Endothelial cell of umbilical vein (primary cell): ENCODE measurements around the gene MBLAC1. TPM values are rescaled to one million over a fixed set of nuclear protein-coding genes. Genes with fewer than 3 reads are reported as not detected.

Experiments used
- BruUV-seq: library from RNA; stranded (reverse); fragments of 400-500 nt; replicated peaks from 2 replicates; lab custom pipeline; 2021; lab: Mats Ljungman, UMichigan
- CTCF ChIA-PET: fragments of 300-600, 350-600 bp; sonication (Branson Sonifier 250); formaldehyde crosslinking; loops from one replicate; lab custom pipeline; 2021; ENCODE audit warnings: antibody characterized with exemption, inconsistent platforms; lab: Charles Lee
- POLR2A ChIA-PET: fragments of 300-600, 350-600 bp; sonication (Branson Sonifier 250); formaldehyde crosslinking; loops from one replicate; lab custom pipeline; 2021; ENCODE audit warnings: antibody characterized with exemption, inconsistent platforms; lab: Charles Lee
- DNase-seq: peaks from one replicate; pipeline ENCODE4 v3.0.0-alpha.2; 2011; ENCODE audit warnings: low read depth, low spot score
- FAIRE-seq: peaks from 2 replicates; lab custom pipeline; 2011; peaks lifted over from hg19 to GRCh38; lab: Jason Lieb, UNC
- H2AFZ ChIP-seq: 2 replicates; pipeline ENCODE4 v1.6.0; 2012; ENCODE audit warnings: low read depth, low read length, control low read depth, inconsistent platforms
- H3K27ac ChIP-seq: 2 replicates; pipeline ENCODE4 v1.5.1; 2011; ENCODE audit warnings: low read depth, mild to moderate bottlenecking, control low read depth, low read length, moderate library complexity; ENCODE audit not compliant: insufficient read depth
- H3K27me3 ChIP-seq, 2 experiments: 2 replicates each; pipeline versions ENCODE4 v1.6.0 to v1.6.1; 2011; ENCODE audit warnings: low read length in 2 of 2, mixed read lengths in 1 of 2; ENCODE audit not compliant: control insufficient read depth in 2 of 2, insufficient read depth in 2 of 2
- H3K36me3 ChIP-seq, 2 experiments: 2 replicates in 1 of 2; 3 replicates in 1 of 2; pipeline ENCODE4 v1.5.1; 2011; ENCODE audit warnings: low read length in 2 of 2, mild to moderate bottlenecking in 1 of 2, moderate library complexity in 1 of 2; ENCODE audit not compliant: control insufficient read depth in 2 of 2, insufficient read depth in 2 of 2; ENCODE audit errors: extremely low read depth in 1 of 2
- H3K4me1 ChIP-seq: 3 replicates; pipeline ENCODE4 v1.5.1; 2011; ENCODE audit warnings: mild to moderate bottlenecking, low read length; ENCODE audit not compliant: control insufficient read depth, insufficient read depth; ENCODE audit errors: extremely low read depth
- H3K4me2 ChIP-seq: 2 replicates; pipeline ENCODE4 v1.6.1; 2011; ENCODE audit warnings: low read length, control low read depth, mixed read lengths; ENCODE audit not compliant: insufficient read depth
- H3K4me3 ChIP-seq, 3 experiments: fragments of 200-600 bp in 1 of 3; sonication (generic), shearing (Covaris generic) in 1 of 3; replicated peaks in 1 of 3; 2 replicates each; pipeline ENCODE4 v1.5.1; 2011 to 2016; ENCODE audit warnings: control low read depth in 3 of 3, low read length in 3 of 3, mild to moderate bottlenecking in 2 of 3, inconsistent platforms in 1 of 3, low read depth in 1 of 3, moderate library complexity in 1 of 3; ENCODE audit not compliant: insufficient read depth in 1 of 3
- H3K79me2 ChIP-seq: 2 replicates; pipeline ENCODE4 v1.6.0; 2012; ENCODE audit warnings: low read length, inconsistent platforms; ENCODE audit not compliant: control insufficient read depth, insufficient read depth
- H3K9ac ChIP-seq: replicated peaks from 2 replicates; pipeline ENCODE3; 2011; ENCODE audit warnings: low read length, control low read depth; ENCODE audit not compliant: insufficient read depth; ENCODE audit errors: extremely low read depth
- H3K9me1 ChIP-seq: replicated peaks from 3 replicates; pipeline ENCODE4 v1.6.0; 2011; ENCODE audit warnings: mild to moderate bottlenecking, low read length; ENCODE audit not compliant: control insufficient read depth, insufficient read depth; ENCODE audit errors: extremely low read depth
- H3K9me3 ChIP-seq: replicated peaks from 2 replicates; pipeline ENCODE4 v1.5.1; 2012; ENCODE audit warnings: low read length, inconsistent platforms; ENCODE audit not compliant: control insufficient read depth, insufficient read depth
- H4K20me1 ChIP-seq: replicated peaks from 2 replicates; pipeline ENCODE3; 2011; ENCODE audit warnings: mild to moderate bottlenecking, low read length; ENCODE audit not compliant: control insufficient read depth, insufficient read depth; ENCODE audit errors: extremely low read depth
- EZH2 ChIP-seq: IDR thresholded peaks from 2 replicates; pipeline ENCODE4 v1.6.1; 2012; ENCODE audit warnings: borderline replicate concordance, low read depth, mild to moderate bottlenecking, moderate library complexity, low read length, inconsistent platforms; ENCODE audit not compliant: severe bottlenecking
- FOS ChIP-seq: IDR thresholded peaks from 2 replicates; pipeline ENCODE4 v1.6.1; 2011; ENCODE audit warnings: mild to moderate bottlenecking, low read length, moderate library complexity, borderline replicate concordance; ENCODE audit not compliant: insufficient read depth
- GATA2 ChIP-seq: IDR thresholded peaks from 2 replicates; pipeline ENCODE4 v1.7.0; 2011; ENCODE audit warnings: low read depth, mild to moderate bottlenecking, moderate library complexity, mixed read lengths, low read length; ENCODE audit not compliant: insufficient read length, insufficient read depth
- JUN ChIP-seq: IDR thresholded peaks from 2 replicates; pipeline ENCODE4 v1.6.1; 2011; ENCODE audit warnings: borderline replicate concordance, low read depth; ENCODE audit not compliant: insufficient read length, insufficient read depth
- MYC ChIP-seq: IDR thresholded peaks from one replicate; pipeline ENCODE4 v1.6.1; 2011; ENCODE audit warnings: mild to moderate bottlenecking, low read depth, low read length
- POLR2A ChIP-seq: IDR thresholded peaks from 2 replicates; pipeline ENCODE4 v1.6.1; 2012; ENCODE audit warnings: low read depth, mild to moderate bottlenecking, control low read depth, low read length
- POLR2AphosphoS5 ChIP-seq: IDR thresholded peaks from 2 replicates; pipeline ENCODE4 v1.6.1; 2012; ENCODE audit warnings: low read depth, mild to moderate bottlenecking, control low read depth, low read length, moderate library complexity; ENCODE audit not compliant: insufficient read depth
- dilution Hi-C: fragments of 300-500 bp; cut with MboI; formaldehyde crosslinking; loops from one replicate; pipeline ENCODE4 v1.15.0; 2019; ENCODE audit warnings: low sequenced_read_pairs; ENCODE audit not compliant: extremely low pct_ligation_motif_present
- intact Hi-C: fragments of 100-400 bp; cut with micrococcal nuclease; formaldehyde crosslinking; loops from one replicate; pipeline ENCODE4 v1.10.0; 2022
- polyA plus RNA-seq, 4 experiments: library from polyadenylated mRNA; depleted of rRNA in 3 of 4; stranded (reverse) in 3 of 4; unstranded in 1 of 4; fragments of >200 nt; gene quantifications; 2 replicates each; pipeline versions ENCODE4 v1.2.1 to v1.2.3, GENCODE V29; 2011 to 2012; ENCODE audit warnings: missing spikeins in 1 of 4
- total RNA-seq: library from RNA; stranded (reverse); gene quantifications from 2 replicates; pipeline ENCODE4 v1.2.3, GENCODE V29; 2021
- TF ChIP-seq, protein P1 (sequence below): IDR thresholded peaks from 2 replicates; pipeline ENCODE4 v1.6.1; 2011; ENCODE audit not compliant: insufficient read depth, insufficient read length
- TF ChIP-seq, protein P2 (sequence below), 2 donors: IDR thresholded peaks; 1 replicate in 1 of 2; 2 replicates in 1 of 2; pipeline ENCODE4 v1.5.1; 2011; ENCODE audit warnings: low read length in 2 of 2, mild to moderate bottlenecking in 2 of 2, moderate library complexity in 2 of 2, control low read depth in 1 of 2, inconsistent platforms in 1 of 2, low read depth in 1 of 2; ENCODE audit not compliant: insufficient read depth in 1 of 2; ENCODE audit errors: extremely low read depth in 1 of 2

MBLAC1 gene
- total and polyA plus RNA-seq, 2 donors (not counting 3 experiments of a cell fraction or from before 2014, with no cell fraction given), result 1.8 to 2.1 TPM

DNA sequence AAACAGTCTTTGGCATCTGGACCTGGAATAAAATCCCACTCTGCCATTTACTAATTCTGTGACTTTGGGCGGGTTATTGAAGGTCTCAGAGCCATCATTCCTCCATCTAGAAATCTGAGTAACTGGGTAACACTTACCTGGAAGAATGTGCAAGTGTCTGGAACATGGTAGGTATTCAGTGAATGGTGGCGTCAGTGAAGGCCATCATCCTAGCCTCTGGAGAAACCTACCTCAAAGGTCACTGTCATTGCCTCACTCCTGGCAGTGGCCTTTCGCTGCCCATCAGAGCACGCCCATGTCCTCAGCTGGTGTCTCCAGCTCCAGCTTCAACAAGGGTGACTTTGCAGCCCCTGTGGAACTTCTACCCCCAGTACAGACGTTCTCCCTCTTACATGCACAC, 37.1 kb downstream of the MBLAC1 start:
- ChIA-PET CTCF (interaction anchor here (1.1 to 1.3 kb wide), 2 partner anchors 14 to 26 kb away, joined by 3 read pairs; partner anchors contain the start of genes GPC2 and STAG3), POLR2A (no interaction called here)
- DNase-seq (no peak), FAIRE-seq (no peak)
- Histone ChIP-seq H3K27me3 (peaks cover 5 to 15% of the 10 kb centered on the region in 2 experiments), H2AFZ (no peak overlapping the region), H3K9me1 (no peaks in the 10 kb centered on the region), H3K27ac (no peak overlapping the region), H3K9me3 (no peaks in the 10 kb centered on the region), H4K20me1 (no peaks in the 10 kb centered on the region), H3K4me2 (no peak overlapping the region), H3K4me3 (no peak overlapping the region), H3K36me3 (no peaks in the 10 kb centered on the region), H3K4me1 (peaks cover 18% of the 10 kb centered on the region), H3K79me2 (no peaks in the 10 kb centered on the region), H3K9ac (no peak overlapping the region)
- no TSS peak for BruUV-seq
- dilution Hi-C loops (no loop called here), intact Hi-C loops (no loop called here)
- TF ChIP-seq GATA2, result no peak
- no peak for TF ChIP-seq FOS
- TF ChIP-seq, protein P1, sequence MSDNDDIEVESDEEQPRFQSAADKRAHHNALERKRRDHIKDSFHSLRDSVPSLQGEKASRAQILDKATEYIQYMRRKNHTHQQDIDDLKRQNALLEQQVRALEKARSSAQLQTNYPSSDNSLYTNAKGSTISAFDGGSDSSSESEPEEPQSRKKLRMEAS, result no peak
- TF ChIP-seq JUN, result no peak
- no peak for TF ChIP-seq MYC
- no peak for TF ChIP-seq EZH2
- TF ChIP-seq, protein P2, sequence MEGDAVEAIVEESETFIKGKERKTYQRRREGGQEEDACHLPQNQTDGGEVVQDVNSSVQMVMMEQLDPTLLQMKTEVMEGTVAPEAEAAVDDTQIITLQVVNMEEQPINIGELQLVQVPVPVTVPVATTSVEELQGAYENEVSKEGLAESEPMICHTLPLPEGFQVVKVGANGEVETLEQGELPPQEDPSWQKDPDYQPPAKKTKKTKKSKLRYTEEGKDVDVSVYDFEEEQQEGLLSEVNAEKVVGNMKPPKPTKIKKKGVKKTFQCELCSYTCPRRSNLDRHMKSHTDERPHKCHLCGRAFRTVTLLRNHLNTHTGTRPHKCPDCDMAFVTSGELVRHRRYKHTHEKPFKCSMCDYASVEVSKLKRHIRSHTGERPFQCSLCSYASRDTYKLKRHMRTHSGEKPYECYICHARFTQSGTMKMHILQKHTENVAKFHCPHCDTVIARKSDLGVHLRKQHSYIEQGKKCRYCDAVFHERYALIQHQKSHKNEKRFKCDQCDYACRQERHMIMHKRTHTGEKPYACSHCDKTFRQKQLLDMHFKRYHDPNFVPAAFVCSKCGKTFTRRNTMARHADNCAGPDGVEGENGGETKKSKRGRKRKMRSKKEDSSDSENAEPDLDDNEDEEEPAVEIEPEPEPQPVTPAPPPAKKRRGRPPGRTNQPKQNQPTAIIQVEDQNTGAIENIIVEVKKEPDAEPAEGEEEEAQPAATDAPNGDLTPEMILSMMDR (IDR thresholded peaks at IDR 0.05; ENCODE audit: extremely low read depth in 1 of 2, insufficient read depth in 1 of 2, low read depth in 1 of 2, low read length in 2 of 2), result no peak
- TF ChIP-seq POLR2A, result no peak
- no peak for TF ChIP-seq POLR2AphosphoS5
